H4 (cell line): Measurements from ENCODE around the gene SYNE1. TPM values are rescaled to one million over a fixed set of nuclear protein-coding genes. Genes with fewer than 3 reads are reported as not detected.
"Not testable (repeated sequence)": the region's sequence is repeated elsewhere in the genome, so short reads cannot be mapped to it uniquely, and the experiment has no call there.

ENCODE experiments used
- DNase-seq: peaks from one replicate; pipeline ENCODE4 v3.0.0-alpha.2; 2015; ENCODE audit warnings: low spot score
- total RNA-seq: library from RNA; depleted of rRNA; stranded (reverse); fragments of >200 nt; shearing (Covaris generic); gene quantifications from 2 replicates; pipeline ENCODE4 v1.2.3, GENCODE V29; 2014; rRNA removed

The SYNE1 gene
- total RNA-seq, 1 experiment from 2014 or later: 14.3 TPM

DNA sequence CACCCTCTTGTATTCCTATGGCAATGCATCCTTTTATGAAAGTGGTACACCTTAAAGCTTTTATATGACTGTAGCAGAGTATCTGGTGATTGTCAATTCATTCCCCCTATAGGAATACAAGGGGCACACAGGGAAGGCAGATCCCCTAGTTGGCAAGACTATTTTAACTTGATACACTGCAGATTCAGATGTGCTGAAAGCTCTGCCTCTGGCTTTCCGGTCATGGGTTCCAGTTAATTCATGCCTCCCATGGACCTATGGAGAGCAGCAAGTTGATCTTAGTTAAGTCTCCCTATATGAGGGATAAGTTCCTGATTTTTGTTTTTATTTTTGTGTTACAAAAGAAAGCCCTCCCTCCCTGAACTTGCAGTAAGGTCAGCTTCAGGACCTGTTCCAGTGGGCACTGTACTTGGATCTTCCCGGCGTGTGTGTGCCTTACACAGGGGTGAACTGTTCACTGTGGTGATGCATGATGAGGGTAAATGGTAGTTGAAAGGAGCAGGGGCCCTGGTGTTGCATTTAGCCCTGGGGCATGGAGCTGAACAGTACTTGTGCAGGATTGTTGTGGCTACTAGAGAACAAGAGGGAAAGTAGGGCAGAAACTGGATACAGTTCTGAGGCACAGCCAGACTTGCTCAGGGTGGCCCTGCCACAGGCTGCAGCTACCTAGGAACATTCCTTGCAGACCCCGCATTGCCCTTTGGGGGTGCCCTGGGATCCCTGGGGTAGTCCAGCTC is 537.5 kb downstream of the SYNE1 start:
- DNase-seq: no peak

DNA sequence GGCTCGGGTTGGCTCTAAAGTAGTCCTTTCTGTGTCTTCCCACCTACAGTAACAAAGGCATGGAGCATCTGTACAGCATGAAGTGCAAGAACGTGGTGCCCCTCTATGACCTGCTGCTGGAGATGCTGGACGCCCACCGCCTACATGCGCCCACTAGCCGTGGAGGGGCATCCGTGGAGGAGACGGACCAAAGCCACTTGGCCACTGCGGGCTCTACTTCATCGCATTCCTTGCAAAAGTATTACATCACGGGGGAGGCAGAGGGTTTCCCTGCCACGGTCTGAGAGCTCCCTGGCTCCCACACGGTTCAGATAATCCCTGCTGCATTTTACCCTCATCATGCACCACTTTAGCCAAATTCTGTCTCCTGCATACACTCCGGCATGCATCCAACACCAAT is 538.5 kb downstream of the SYNE1 start:
- DNase-seq: no peak

DNA sequence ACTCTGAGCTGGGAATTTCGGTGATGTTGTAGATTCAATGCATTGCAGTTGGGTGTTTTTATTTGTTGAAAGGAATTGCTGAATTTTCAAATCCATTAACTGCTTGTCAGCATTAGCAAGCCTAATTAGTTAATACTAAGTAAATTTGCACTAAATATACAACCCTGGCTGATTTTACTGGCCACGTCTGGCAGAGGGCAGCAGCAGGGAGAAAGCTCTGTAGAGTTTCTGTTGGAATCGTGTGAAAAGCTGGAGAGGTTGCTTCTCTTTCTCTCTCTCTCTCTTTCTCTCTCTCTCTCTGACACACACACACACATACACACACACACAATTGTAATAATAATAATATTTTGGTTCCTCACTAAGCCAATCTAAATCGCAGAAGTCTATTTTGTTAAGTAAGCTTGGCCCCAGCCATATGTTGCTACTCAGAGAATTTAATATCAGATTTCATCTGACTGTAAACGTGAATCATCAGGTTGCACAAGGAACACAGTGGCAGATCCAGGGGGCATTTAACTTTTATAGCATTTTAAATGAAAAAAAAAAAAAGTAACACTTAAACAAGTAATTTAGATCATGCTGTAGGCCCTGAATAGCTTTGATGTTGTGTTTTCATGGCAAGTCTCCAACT is 540.2 kb downstream of the SYNE1 start:
- peak; percentile 70 for DNase-seq

DNA sequence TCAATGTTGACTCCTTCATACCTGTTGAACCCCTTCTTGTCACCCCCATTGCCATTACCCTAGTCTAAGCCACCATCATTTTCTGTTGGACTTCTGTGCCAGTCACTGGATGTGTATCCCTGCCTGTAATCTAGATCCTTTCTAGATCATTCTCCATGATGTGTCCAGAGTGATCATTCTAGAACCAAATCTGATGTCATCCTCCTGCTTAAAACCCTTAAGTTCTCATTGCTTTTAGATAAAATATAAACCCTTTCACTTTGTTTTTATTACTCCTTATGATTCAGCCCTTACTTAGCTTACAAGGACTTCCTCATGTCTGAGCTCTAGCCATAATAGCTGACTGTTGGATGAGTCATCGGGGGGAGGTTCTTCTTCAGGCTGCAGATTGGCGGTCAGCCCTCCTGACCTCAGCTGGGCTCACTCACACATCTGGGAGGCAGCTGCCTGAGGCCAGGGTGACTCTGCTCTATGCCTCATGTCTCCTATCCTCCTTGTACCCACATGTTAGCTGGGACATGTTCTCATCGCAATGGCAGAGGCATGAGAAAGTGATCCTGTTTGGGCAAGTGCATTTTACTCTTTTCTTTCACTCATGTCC is 542.1 kb downstream of the SYNE1 start:
- DNase-seq: peak; percentile 93

DNA sequence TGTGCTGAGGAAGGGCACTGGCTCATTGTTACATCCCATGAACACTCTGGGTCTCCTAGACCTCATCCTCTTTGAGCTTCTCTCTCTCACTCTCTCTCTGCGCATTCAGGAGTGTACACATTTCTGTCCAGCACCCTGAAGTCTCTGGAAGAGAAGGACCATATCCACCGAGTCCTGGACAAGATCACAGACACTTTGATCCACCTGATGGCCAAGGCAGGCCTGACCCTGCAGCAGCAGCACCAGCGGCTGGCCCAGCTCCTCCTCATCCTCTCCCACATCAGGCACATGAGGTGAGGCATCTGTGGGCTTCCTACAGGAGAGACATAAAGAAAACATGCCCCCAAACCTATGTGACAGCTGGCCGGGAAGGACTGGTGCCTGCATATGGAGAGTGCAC is 542.9 kb downstream of the SYNE1 start:
- no peak for DNase-seq

DNA sequence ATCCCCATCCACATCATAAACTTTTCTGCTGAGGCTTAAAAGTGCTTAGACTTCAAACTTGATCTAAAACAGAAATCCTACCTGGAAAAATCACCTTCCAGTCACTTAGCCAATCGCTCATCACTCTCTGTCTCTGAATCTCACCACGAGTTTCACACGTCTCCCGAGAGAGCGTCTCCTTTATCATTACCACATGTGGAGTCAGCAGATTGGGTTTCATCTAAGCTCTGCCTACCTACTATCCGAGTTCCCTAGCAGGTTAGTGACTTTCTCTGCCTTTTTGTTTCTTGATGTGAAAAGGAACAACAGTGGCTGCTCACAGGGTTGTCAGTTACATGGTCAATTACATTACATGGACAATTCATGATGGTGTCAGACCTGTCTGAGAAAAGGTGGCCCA is 543.5 kb downstream of the SYNE1 start:
- DNase-seq: no peak

DNA sequence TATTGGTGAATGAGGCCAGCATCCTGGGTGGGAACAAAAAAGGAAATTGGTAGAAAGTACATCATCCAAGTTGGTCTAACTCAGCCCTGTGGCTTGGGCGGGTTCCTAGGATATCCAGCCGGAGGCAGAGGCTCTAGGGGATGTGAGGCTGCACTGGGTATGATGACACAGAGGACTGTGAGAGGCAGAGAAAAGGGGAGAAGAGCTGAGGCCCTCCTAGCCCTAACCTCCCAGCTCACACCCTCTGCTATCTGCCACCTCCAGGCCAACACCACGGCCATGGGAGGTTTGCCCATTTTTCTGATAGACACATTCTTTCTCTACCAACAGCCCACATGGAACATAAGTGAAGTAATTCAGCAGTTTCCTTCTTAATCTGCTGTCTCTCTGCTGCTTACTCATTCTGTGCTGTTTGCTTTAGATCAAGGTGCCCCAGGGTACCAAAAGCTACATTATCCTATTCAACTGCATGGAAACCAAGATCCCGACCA is 545.3 kb downstream of the SYNE1 start:
- DNase-seq: peak; percentile 31

DNA sequence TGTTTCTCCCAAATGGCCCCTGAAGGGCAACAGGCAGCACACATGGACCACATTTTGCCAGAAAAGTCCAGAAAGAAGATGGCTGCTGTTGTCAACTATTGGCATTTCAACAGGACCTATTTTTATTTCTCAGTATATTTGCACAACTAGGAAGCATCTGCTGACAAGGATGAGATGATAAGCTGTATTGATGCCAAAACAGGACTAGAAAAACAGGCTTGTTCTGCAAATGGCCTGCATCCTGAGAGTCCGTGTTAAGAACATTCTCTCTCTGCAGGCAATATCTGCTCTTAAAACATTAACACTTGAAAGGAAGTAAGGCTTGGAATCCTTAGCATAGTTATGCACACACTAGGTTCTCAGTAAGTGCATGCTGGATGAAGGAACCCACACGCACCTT is 546.0 kb downstream of the SYNE1 start:
- no peak for DNase-seq

DNA sequence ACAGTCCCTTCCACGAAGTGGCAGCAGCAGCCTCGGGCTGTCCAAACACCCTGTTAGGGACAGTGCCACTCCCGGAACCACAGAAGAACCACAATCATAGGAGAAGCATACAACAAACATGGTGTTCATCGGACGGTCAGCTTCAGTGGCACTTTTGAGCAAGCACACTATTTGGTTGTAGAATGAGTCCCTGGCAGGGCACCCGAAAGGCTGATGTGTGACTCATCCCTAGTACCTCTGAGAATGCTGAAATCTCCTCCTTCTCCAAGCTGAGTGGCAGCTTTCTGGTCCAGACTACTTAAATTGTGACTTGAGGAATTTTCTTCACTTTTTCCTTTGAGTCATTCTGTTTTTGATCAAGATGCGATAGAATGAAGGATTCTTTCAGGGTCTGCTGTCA is 547.2 kb downstream of the SYNE1 start:
- DNase-seq: peak; percentile 21

DNA sequence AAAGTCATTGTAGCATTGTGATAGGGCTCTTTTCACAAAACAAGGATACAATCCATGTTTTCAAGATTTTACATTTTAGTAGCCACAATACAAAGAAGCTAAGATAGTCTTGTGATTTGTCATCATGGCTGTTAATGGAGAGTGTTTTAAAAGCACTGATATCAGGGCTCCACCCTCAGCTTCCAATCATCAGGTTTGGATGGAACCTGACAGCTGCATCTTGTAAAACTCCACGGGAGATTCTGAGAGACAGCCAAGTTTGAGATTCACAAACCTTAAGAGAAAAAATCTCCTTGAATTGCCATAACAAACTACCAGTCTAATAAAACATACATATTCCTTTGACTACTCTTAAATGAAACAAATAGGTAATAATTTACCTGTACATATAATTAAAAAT is 549.5 kb downstream of the SYNE1 start:
- no peak for DNase-seq

DNA sequence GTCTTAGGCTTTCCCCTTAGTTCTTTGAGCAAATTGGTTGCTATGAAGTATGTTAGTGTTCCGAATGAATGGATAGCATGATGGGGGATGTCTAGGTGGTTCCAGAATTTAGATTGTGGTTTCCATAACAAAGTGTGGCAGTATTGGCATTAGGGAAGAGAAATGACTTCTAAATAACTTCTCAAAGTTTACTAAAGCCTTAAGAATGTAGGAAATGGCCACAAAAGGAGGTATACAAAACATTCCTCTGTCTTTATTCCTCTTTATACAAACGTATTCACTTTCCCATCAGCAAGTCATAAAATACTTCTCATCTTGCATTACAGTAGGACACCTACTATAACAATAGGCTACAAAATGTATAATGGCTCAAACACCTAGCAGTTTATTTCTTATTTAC is 550.1 kb downstream of the SYNE1 start:
- DNase-seq: no peak

DNA sequence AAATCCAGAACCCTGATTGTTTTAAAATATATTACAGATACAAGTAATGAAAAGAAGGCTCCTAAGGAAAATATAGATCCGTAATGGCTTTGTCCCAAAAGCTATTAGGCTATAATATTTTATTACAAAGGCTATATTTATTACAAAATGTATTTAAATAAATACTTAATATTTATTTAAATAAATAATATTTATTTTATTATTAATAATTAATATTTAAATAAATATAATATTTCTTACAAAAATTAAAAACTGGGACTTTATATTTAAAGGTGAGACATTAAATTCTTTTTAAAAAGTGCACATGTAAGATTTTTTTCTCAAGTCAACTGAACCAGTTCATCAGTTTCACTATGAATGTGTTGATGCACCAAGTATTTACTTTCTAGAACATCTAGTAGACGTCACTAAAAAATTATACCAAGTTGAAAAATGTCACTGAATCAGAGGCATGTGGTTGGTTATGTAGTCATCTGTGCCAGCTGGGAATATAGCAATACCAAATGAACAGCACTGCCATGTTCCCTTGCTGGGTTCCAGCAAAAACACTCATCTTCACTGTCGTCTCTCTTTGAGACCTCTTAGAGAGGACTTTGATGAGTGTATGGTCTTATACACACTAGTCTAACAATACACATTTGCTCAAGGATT is 550.8 kb downstream of the SYNE1 start:
- DNase-seq: no peak

DNA sequence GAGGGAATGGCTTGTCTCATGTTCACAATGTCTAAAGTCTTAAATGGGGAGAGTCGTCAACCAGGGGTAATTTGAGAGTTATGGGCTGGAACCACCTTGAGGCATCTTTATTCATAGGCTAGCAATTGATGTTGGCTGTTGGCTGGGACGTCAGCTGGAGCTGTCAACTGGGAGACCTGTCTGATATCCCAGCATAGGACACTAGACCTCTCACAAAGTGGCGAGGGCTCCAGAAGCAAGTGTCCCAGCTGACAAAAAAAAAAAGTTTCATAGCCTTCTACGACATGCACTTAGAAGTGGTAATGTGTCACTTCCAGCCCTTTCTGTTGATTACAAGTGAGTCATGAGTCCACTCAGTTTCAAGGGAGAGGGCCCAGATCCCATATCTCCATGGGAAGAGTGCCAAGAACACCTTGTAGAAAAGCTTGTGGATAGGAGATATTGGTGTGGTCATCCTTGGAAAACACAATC is 551.7 kb downstream of the SYNE1 start:
- DNase-seq: peak; percentile 19

DNA sequence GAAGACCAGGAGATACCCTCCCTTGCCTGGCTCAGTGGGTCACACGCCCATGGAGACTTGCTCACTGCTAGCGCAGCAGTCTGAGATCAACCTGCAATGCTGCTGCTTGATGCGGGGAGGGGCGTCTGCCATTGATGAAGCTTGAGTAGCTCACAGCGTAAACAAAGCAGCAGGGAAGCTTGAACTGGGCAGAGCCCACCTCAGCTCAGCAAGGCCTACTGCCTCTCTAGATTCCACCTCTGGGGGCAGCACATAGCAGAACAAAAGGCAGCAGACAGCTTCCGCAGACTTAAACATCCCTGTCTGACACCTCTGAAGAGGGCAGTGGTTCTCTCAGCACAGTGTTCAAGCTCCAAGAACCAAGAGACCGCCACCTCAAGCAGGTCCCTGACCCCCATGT is 558.4 kb downstream of the SYNE1 start:
- no peak for DNase-seq

DNA sequence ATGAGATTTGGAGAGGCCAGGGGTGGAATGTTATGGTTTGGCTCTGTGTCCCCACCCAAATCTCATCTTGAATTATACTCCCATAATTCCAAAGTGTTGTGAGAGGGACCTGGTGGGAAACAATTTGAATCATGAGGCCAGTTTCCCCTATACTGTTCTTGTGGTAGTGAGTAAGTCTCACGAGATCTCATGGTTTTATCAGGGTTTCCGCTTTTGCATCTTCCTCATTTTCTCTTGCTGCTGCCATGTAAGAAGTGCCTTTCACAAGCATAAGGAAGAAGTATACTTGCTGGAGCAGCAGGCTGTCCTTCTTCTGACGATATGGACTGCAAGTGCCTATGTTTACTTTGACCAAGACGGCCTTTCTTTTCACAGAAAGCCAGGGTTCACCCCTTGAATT is 559.2 kb downstream of the SYNE1 start:
- DNase-seq: no peak

DNA sequence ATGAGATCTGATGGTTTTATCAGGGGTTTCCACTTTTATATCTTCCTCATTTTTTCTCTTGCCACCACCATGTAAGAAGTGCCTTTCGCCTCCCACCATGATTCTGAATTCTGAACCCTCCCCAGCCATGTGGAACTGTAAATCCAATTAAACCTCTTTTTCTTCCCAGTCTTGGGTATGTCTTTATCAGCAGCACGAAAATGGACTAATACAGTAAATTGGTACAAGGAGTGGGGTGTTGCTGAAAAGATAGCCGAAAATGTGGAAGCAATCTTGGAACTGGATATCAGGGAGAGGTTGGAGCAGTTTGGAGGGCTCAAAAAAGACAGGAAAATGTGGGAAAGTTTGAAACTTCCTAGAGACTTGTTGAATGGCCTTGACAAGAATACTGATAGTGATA is 560.9 kb downstream of the SYNE1 start:
- DNase-seq: not testable (repeated sequence)

DNA sequence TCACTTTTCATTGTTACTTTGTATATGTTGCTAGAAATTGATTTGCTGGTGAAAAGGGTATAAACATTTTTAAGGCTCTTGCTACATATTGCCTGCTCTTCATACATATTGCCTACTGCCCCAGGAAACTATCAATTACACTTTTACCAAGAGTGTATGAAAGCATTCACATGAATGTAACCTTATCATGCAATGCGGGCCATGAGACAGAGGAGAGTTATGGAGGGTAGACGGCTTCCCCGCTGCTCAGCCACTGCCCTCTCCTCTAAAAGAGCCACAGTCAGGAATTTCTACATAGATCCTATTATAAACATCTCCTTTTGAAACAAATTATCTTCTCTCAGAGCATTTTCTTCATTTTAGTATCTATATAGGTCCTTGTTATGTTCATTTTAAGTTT is 565.3 kb downstream of the SYNE1 start:
- no peak for DNase-seq

Other genes with a start within 250 kb of the SYNE1 start
- not detected in 2 replicates for gene MYCT1, start 60.5 kb upstream of the SYNE1 start, total RNA-seq
- not detected in 2 replicates for gene VIP, start 113.4 kb upstream of the SYNE1 start, total RNA-seq